IMR-90 (cell line): Measurements from ENCODE around the gene TPSD1.

Experiments
- CTCF ChIP-seq: conservative IDR thresholded peaks from 2 replicates; pipeline ENCODE4 v1.5.1; 2012; ENCODE audit warnings: mild to moderate bottlenecking, low read depth, low read length, improper control_type of control experiment
- MAFK ChIP-seq: IDR thresholded peaks from 2 replicates; pipeline ENCODE4 v1.6.1; 2012; ENCODE audit warnings: low read depth, low read length, improper control_type of control experiment
- NFE2L2 ChIP-seq: fragments of 150-350 bp; IDR thresholded peaks from 2 replicates; pipeline ENCODE4 v1.6.1; 2016; ENCODE audit warnings: low read depth, mild to moderate bottlenecking, low read length
- POLR2A ChIP-seq: IDR thresholded peaks from 2 replicates; pipeline ENCODE4 v1.6.1; 2012; ENCODE audit warnings: mild to moderate bottlenecking, low read depth, low read length
- RAD21 ChIP-seq: IDR thresholded peaks from 2 replicates; pipeline ENCODE4 v1.6.1; 2012; ENCODE audit warnings: low read length, improper control_type of control experiment
- RCOR1 ChIP-seq: IDR thresholded peaks from 2 replicates; pipeline ENCODE4 v1.6.1; 2012; ENCODE audit warnings: mild to moderate bottlenecking, low read length, improper control_type of control experiment; ENCODE audit not compliant: insufficient replicate concordance
- RFX5 ChIP-seq: IDR thresholded peaks from 2 replicates; pipeline ENCODE4 v1.8.0; 2012; ENCODE audit warnings: low read depth, mild to moderate bottlenecking, low read length, moderate library complexity
- SMC3 ChIP-seq: fragments of 150-350 bp; IDR thresholded peaks from 2 replicates; pipeline ENCODE4 v1.6.1; 2016; ENCODE audit warnings: low read depth, mild to moderate bottlenecking, antibody characterized with exemption, low read length, moderate library complexity
- USF2 ChIP-seq: fragments of 150-350 bp; IDR thresholded peaks from 2 replicates; pipeline ENCODE4 v1.6.1; 2017; ENCODE audit warnings: mild to moderate bottlenecking, antibody characterized with exemption, low read length, low read depth
- TF ChIP-seq, protein P1 (sequence below): fragments of 150-350 bp; IDR thresholded peaks from 2 replicates; pipeline ENCODE4 v1.6.1; 2016; ENCODE audit warnings: low read depth, mild to moderate bottlenecking, low read length, moderate library complexity, borderline replicate concordance

- TF ChIP-seq POLR2A (no peak), USF2 (no peak), CTCF (no peak), RFX5 (no peak), MAFK (no peak), NFE2L2 (no peak), RAD21 (no peak), SMC3 (no peak), RCOR1 (no peak)
- TF ChIP-seq, protein P1, sequence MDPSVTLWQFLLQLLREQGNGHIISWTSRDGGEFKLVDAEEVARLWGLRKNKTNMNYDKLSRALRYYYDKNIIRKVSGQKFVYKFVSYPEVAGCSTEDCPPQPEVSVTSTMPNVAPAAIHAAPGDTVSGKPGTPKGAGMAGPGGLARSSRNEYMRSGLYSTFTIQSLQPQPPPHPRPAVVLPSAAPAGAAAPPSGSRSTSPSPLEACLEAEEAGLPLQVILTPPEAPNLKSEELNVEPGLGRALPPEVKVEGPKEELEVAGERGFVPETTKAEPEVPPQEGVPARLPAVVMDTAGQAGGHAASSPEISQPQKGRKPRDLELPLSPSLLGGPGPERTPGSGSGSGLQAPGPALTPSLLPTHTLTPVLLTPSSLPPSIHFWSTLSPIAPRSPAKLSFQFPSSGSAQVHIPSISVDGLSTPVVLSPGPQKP: no peak
These were observed 30.7 kb downstream of the TPSD1 start for GRCh38 chr16:1286513-1287094.
